Right cardiac atrium (tissue), 5 donors: ENCODE data around the gene CDH11. TPM values are rescaled to one million over a fixed set of nuclear protein-coding genes. Genes with fewer than 3 reads are reported as not detected.

Experiments used
- ATAC-seq, 2 donors: fragments of 200-7000 bp; cut with Tn5 transposase; one replicate each; pipeline versions ENCODE4 v1.8.0 to v1.9.1; 2020; ENCODE audit warnings: moderate library complexity in 2 of 2, mild to moderate bottlenecking in 1 of 2
- DNase-seq, 3 donors: peaks; one replicate each; pipeline ENCODE4 v3.0.0-alpha.2; 2020
- H3K27ac ChIP-seq: one replicate; pipeline ENCODE4 v1.5.1; 2013; ENCODE audit warnings: mild to moderate bottlenecking, low read length, control low read depth, moderate library complexity
- H3K27me3 ChIP-seq: one replicate; pipeline ENCODE4 v1.6.1; 2013; ENCODE audit not compliant: control insufficient read depth, insufficient read depth
- H3K4me1 ChIP-seq: one replicate; pipeline ENCODE4 v1.6.1; 2013; ENCODE audit warnings: low read length; ENCODE audit not compliant: control insufficient read depth, insufficient read depth
- H3K4me3 ChIP-seq: one replicate; pipeline ENCODE4 v1.5.1; 2013; ENCODE audit warnings: low read length, control low read depth
- H3K9me3 ChIP-seq: one replicate; pipeline ENCODE4 v1.6.1; 2013; ENCODE audit warnings: low read length; ENCODE audit not compliant: control insufficient read depth
- WGBS: extraction: QIAGEN DNeasy Blood & Tissue Kit; methylation state at CpG from one replicate; pipeline ENCODE4 v1.1.7; 2013; 5-methylcytosine and 5-hydroxymethylcytosine counted together
- intact Hi-C, 4 donors: fragments of 100-400 bp; cut with DNase I; formaldehyde crosslinking; loops; one replicate each; pipeline versions ENCODE4 v1.11.0 to v1.14.0; 2022 to 2023
- long read RNA-seq, 4 donors: library from polyadenylated mRNA; unstranded; transcript quantifications; one replicate each; pipeline ENCODE4 v2.0.0, GENCODE V29; 2020 to 2021
- polyA plus RNA-seq: library from polyadenylated mRNA; stranded (reverse); fragments of 200-250 nt; gene quantifications from one replicate; pipeline ENCODE4 v1.2.3, GENCODE V29; 2013
- total RNA-seq, 4 donors: library from RNA; stranded (reverse); fragmentation: NEBNext Ultra II Directional; extraction: Animal tissue kit (Norgen Biotek cat#: 25700); gene quantifications; one replicate each; pipeline ENCODE4 v1.2.1, GENCODE V29; 2021
- donor health status: healthy with polysubstance abuse.
- donor health status: DM: no; HTN: yes; CAD: no.
- donor health status: DM: no; HTN: no; CAD: no.
- donor health status: DM: no; HTN: yes; CAD: no; lungs with severe emphysema.
- donor health status: DM: yes; HTN: yes; CAD: no.

CDH11 gene
- total RNA-seq (10 to 100 TPM; 16.6 to 36.9 (median 26.3) TPM), polyA plus RNA-seq (2.2 TPM)
- long read RNA-seq, donor 1, full-length matches to known transcripts = 4 of 7 reads
- long read RNA-seq, donor 1, partial matches to known transcripts = 3 of 7 reads
- long read RNA-seq, donor 1, other reads (novel, unspliced or antisense) = 0 of 7 reads
- long read RNA-seq, donor 2, full-length matches to known transcripts = 4 of 8 reads
- long read RNA-seq, donor 2, partial matches to known transcripts = 3 of 8 reads
- long read RNA-seq, donor 2, other reads (novel, unspliced or antisense) = 1 of 8 reads
- long read RNA-seq, donor 3, full-length matches to known transcripts = 19 of 43 reads
- long read RNA-seq, donor 3, partial matches to known transcripts = 17 of 43 reads
- long read RNA-seq, donor 3, other reads (novel, unspliced or antisense) = 7 of 43 reads
- long read RNA-seq, donor 4, partial matches to known transcripts = 2 of 2 reads
- long read RNA-seq, donor 4, other reads (novel, unspliced or antisense) = 0 of 2 reads

- Histone ChIP-seq H3K27me3 (no peaks in the 10 kb centered on the region), H3K4me1 (no peaks in the 10 kb centered on the region), H3K27ac (peak within 1 kb of the TSS; percentile 47), H3K4me3 (peak within 1 kb of the TSS; percentile 63), H3K9me3 (no peaks in the 10 kb centered on the region)
- ATAC-seq (peak; percentile 67 to 69), DNase-seq (peak; percentile 73 to 90 (median 89))
- under 1% methylated on average over 68 of the region's 69 CpGs for WGBS
- intact Hi-C loops = loop anchor here in 1 of 4 donors (5.0 kb wide), 1 partner anchor 205 kb away; no protein-coding TSS in a partner anchor
Measured at GRCh38 chr16:65121870-65122723, at the start of gene CDH11. TSS of gene CDH11 (minus strand) at chr16:65122063. CDS start at chr16:65004869, 117,194 bp downstream.

DNA sequence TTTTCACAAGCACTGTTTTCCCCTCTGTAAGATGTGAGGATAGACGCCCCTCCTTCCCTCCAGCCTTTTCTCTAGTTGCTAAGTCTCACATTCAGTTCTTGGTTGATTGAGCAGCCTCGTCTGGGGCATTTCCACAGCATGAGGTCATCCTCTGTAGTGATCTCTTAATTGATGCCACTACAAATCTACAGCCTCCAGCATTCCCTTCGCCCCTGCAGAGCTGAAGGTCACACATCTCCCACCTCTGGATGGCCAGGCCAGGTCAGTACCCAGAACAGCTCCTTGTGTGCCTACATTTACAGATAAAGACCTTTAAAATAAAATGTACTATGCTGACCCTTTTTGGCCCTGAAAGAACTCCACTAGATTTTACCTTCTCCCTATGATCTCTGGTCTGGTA, 32.5 kb upstream of the CDH11 start:
- intact Hi-C loops = no loop called here
- no peak for ATAC-seq
- Histone ChIP-seq H3K4me3 (no peak overlapping the region), H3K27ac (no peak overlapping the region), H3K27me3 (no peaks in the 10 kb centered on the region), H3K9me3 (no peaks in the 10 kb centered on the region), H3K4me1 (no peaks in the 10 kb centered on the region)
- WGBS = 50% methylated on average over 3 of the region's 3 CpGs
- DNase-seq = peak in 1 of 3 donors; percentile 25

GRCh38 chr16:65153365-65154105, 31.7 kb upstream of the CDH11 start:
- H3K27me3 ChIP-seq = no peaks in the 10 kb centered on the region
- DNase-seq = no peak
- no peak overlapping the region for H3K4me3 ChIP-seq
- H3K9me3 ChIP-seq = no peaks in the 10 kb centered on the region
- 88% methylated on average over 1 of the region's 1 CpG for WGBS
- no peak for ATAC-seq
- intact Hi-C loops = no loop called here
- no peak overlapping the region for H3K27ac ChIP-seq
- H3K4me1 ChIP-seq = no peaks in the 10 kb centered on the region

GRCh38 chr16:65148804-65149203, 26.9 kb upstream of the CDH11 start:
- Histone ChIP-seq H3K4me1 (no peaks in the 10 kb centered on the region), H3K4me3 (no peak overlapping the region), H3K9me3 (no peaks in the 10 kb centered on the region), H3K27ac (no peak overlapping the region), H3K27me3 (no peaks in the 10 kb centered on the region)
- ATAC-seq (no peak), DNase-seq (no peak)
- intact Hi-C loops = loop anchor here in 1 of 4 donors (10.0 kb wide), 1 partner anchor 1126 kb away; no protein-coding TSS in a partner anchor

GRCh38 chr16:65142276-65142675, 20.4 kb upstream of the CDH11 start:
- intact Hi-C loops = loop anchor here in 1 of 4 donors (10.0 kb wide), 1 partner anchor 1133 kb away; no protein-coding TSS in a partner anchor
- Histone ChIP-seq H3K4me1 (no peaks in the 10 kb centered on the region), H3K4me3 (no peak overlapping the region), H3K27ac (no peak overlapping the region), H3K9me3 (no peaks in the 10 kb centered on the region), H3K27me3 (no peaks in the 10 kb centered on the region)
- no peak for DNase-seq
- ATAC-seq = no peak
- 88% methylated on average over 3 of the region's 3 CpGs for WGBS

DNA sequence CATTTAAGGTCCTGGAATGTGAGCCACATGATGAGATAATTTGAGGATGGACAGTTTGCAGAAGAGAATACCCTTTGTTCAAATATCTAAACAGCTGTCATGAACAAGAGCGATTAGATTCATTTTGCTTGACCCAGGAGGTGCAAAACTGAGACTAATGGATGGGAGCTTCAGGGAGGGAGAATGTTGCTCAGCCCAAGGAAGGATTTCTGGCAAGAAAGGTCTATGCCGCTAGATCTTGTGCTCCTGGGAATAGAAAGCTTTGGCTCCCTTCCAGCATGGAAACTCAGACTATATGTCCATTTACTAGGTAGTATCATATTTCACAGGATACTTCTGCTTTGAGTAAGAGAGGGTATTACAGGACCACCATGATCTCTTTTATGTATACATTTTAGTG, 14.8 kb upstream of the CDH11 start:
- Histone ChIP-seq H3K4me3 (no peak overlapping the region), H3K27ac (no peak overlapping the region), H3K9me3 (no peaks in the 10 kb centered on the region), H3K27me3 (no peaks in the 10 kb centered on the region), H3K4me1 (no peaks in the 10 kb centered on the region)
- no peak for ATAC-seq
- WGBS = 36% methylated on average over 2 of the region's 2 CpGs
- intact Hi-C loops = no loop called here
- no peak for DNase-seq

GRCh38 chr16:65126845-65127624, 5.2 kb upstream of the CDH11 start:
- no peak for ATAC-seq
- no peaks in the 10 kb centered on the region for H3K27me3 ChIP-seq
- no peak overlapping the region for H3K27ac ChIP-seq
- H3K4me1 ChIP-seq = no peaks in the 10 kb centered on the region
- H3K4me3 ChIP-seq = no peak overlapping the region
- H3K9me3 ChIP-seq = no peaks in the 10 kb centered on the region
- WGBS = 96% methylated on average over 6 of the region's 6 CpGs
- no peak for DNase-seq
- intact Hi-C loops = no loop called here

GRCh38 chr16:65125871-65126270, 4.0 kb upstream of the CDH11 start:
- DNase-seq = no peak
- Histone ChIP-seq H3K27ac (no peak overlapping the region), H3K4me3 (no peak overlapping the region), H3K4me1 (no peaks in the 10 kb centered on the region), H3K27me3 (no peaks in the 10 kb centered on the region), H3K9me3 (no peaks in the 10 kb centered on the region)
- intact Hi-C loops = no loop called here
- ATAC-seq = no peak
- WGBS = 69% methylated on average over 5 of the region's 5 CpGs

GRCh38 chr16:65125322-65125721, 3.5 kb upstream of the CDH11 start:
- ATAC-seq (no peak), DNase-seq (no peak)
- Histone ChIP-seq H3K4me1 (no peaks in the 10 kb centered on the region), H3K4me3 (no peak overlapping the region), H3K27me3 (no peaks in the 10 kb centered on the region), H3K27ac (no peak overlapping the region), H3K9me3 (no peaks in the 10 kb centered on the region)
- intact Hi-C loops = no loop called here
- 50% methylated on average over 2 of the region's 2 CpGs for WGBS

DNA sequence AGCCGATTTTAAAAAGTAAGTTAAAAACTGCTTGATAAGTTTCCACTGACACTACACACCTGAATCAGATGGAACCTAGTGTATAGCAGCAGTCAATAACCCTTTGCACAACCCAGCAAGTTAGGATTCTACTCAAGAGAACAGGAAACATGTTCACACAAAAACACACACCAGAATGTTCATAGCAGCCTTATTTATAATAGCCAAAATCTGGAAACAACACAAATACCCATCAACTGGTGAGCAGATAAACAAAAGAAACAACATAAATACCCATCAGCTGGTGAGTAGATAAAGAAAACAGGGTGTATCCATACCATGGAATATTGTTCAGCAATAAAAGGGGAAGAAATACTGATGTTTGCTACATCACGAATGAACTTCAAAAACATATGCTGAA, 2.7 kb upstream of the CDH11 start:
- Histone ChIP-seq H3K27ac (no peak overlapping the region), H3K4me1 (no peaks in the 10 kb centered on the region), H3K4me3 (no peak overlapping the region), H3K27me3 (no peaks in the 10 kb centered on the region), H3K9me3 (no peaks in the 10 kb centered on the region)
- intact Hi-C loops = loop anchor here in 1 of 4 donors (5.0 kb wide), 1 partner anchor 203 kb away; no protein-coding TSS in a partner anchor
- WGBS = 77% methylated on average over 2 of the region's 2 CpGs
- DNase-seq (no peak), ATAC-seq (no peak)
